Renal cortical epithelial cell (primary cell): ENCODE data around the gene DHODH. TPM values are rescaled to one million over a fixed set of nuclear protein-coding genes. Genes with fewer than 3 reads are reported as not detected.
"Not testable (repeated sequence)": the region's sequence is repeated elsewhere in the genome, so short reads cannot be mapped to it uniquely, and the experiment has no call there.

Experiments used
- DNase-seq: peaks from one replicate; pipeline ENCODE4 v3.0.0-alpha.2; 2011; ENCODE audit warnings: low read depth
- total RNA-seq: library from RNA; depleted of rRNA; stranded (reverse); fragments of >200 nt; gene quantifications from 2 replicates; pipeline ENCODE4 v1.2.3, GENCODE V29; 2014

DHODH gene
- total RNA-seq = 4.0 and 4.2 TPM in 2 replicates

DNA sequence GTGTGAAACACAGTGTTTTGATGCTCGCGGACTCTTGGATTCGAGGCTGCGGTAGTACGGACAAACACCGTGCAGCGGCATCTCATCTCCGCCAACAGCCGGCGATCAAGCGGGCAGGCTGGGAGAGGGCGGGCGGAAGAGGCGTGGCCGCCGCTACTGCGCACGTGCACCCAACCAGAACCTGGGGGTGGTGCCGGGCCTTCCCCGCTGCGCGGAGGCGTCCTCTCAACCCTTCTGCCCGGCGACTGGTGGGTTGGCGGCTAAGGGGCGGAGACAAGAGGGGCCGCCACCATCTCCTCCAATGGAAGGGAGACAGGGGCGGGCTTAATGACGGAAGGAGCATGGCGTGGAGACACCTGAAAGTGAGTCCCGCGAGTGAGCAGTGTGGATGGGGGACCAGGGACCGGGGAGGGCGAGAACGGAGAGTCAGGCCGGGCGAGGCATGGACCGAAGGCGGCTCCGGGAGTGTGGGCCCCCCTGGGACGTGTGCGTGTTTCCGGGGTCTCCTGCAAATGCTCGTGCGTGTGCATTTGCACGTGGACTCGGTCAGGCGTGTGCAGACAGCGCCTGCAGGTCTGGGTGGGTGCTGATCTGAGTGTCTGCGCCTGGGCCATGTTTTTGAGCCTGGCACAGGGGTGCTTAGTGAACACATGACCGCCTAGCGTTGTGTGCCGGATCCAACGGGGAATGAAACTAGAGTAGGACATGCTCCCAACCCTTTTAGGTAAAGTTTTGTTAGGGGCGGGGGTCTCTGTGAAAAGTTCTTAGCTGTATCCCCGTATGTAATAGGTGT, at the start of gene DHODH:
DHODH (plus strand) TSS at position 321 of the 793 bp plus-strand sequence; CDS start at position 342, 21 bp downstream.
- peak; percentile 92 for DNase-seq

DNA sequence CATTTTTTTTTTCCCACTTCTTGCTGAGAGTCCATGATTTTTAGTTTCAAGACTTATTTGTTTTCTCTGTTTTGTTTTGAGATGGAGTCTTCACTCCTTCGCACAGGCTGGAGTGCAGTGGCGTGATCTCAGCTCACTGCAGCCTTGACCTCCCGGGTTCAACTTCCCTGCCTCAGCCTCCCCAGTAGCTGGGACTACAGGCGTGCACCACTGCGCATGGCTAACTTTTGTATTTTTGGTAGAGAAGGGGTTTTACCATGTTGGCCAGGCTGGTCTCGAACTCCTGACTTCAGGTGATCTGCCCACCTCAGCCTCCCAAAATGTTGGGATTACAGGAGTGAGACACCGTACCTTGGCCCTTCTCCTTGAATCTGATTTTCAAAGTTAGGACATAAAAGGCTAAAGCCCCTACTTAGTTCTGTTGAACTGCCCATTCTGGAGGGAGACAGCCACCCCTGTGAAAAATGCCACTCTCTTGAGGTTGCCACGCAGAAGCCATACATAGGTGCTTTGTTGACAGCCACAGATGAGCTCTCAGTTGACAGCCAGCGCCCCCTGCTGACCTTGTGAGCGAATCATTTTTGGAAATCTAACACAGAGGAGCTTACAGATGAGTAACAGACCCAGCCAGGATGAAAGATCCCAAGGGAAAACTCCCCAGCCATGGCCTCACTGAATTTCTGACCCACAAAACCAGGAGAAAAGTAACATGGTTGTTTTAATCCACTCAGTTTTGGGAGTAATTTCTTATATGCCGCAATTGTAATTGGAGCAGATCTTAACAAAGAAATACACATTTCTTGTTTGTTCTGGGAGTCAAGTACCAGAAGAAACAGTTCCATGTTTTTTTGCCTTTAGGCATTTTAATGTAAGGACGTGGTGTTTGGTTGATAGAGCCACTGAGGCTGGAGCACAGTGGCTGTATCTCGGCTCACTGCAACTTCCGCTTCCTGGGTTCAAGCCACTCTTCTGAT, 47.2 kb upstream of the DHODH start:
- DNase-seq = peak; percentile 77

DNA sequence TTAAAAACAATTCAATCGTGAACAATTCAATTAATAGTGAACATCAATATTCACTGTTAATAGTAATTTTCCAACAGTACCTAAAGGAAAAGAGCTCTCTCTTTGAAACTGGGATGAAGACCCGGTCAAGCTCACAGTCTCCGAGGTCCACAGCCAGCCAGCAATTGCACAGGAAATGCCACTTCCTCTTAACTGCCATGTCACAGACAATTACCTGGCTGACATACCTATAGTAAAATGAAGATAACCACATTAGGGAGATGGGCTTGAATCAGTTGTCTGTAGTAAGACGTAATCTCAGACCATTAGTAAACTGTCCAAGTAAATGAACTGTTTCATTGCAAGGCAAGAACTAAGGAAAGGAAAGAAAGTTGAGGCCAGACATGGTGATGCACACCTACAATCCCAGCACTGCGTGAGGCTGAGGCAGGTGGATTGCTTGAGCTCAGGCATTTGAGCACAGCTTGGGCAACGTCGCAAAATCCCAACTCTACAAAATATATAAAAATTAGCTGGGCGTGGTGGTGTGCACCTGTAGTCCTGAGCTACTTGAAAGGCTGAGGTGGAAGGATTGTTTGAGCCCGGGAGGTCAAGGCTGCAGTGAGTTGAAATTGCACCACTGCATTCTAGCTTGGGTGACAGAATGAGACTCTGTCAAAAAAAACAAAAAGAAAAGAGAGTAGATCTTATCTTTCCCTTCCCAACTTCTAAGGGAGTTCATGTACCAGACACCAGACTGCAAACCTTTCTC, 45.2 kb upstream of the DHODH start:
- DNase-seq = no peak

DNA sequence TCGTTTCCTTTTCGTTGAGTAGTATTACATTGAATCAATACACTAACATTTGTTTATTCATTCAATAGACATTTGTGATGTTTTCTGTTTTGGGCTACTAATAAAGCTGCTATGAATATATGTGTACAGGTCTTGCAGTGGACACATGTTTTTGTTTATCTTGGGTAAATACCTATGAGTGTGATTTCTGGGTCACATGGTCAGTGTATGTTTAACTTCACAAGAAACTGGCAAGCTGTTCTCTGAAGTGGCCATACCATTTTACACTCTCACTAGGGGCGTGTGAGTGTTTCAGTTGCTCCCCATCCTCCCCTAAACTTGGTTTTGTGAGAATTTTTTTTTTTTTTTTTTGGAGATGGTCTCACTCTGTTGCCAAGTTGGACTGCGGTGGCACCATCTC, 43.3 kb upstream of the DHODH start:
- no peak for DNase-seq

DNA sequence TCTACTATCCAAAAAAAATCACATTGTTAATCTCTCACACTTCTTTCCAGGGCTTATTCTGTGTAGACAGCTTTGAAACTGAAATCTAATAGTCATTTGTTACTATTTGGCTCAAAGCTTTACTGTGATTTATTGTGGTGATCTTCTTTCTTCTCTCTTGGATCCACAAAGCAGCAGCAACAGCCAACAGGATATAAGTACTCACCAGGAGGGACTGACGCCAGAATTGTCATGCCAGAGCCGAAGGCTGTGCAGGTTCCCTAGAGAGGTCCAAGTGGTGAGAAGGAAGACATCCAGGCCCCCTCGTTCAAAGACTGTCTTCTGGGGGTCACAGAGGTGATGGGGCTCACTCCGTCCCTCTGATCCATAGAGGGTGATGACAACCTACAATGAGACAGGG, 41.6 kb upstream of the DHODH start:
- DNase-seq = no peak

DNA sequence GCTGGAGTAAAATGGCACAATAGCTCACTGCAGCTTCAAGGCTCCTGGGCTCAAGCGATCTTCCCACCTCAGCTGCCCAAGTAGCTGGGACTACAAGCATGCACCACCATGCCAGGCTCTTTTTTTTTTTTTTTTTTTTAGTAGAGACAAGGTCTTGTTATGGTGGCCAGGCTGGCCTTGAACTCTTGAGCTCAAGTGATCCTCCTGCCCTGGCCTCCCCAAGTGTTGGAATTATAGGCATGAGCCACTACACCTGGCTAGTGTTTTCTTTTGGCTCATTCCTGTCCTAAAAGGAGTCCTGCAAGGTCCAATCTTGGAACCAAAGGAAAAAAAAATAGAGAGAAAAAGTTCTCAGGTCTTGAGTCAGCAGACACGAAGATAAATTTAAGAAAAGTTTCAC, 39.2 kb upstream of the DHODH start:
- no peak for DNase-seq

DNA sequence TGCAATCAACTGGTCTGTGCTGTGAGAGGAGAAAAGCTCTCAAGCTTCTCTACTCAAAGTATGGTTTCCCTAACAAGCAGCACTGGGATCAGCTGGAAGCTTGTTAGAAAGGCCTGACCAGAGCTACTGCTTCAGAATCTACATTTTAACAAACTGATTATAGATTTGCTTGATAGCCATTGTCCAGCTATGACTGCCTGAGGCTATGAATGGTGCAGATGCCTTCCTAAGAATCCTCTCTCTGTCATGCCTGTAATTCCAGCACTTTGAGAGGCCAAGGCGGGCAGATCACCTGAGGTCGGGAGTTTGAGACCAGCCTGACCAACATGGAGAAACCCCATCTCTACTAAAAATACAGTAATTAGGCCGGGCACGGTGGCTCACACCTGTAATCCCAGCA, 37.0 kb upstream of the DHODH start:
- no peak for DNase-seq

DNA sequence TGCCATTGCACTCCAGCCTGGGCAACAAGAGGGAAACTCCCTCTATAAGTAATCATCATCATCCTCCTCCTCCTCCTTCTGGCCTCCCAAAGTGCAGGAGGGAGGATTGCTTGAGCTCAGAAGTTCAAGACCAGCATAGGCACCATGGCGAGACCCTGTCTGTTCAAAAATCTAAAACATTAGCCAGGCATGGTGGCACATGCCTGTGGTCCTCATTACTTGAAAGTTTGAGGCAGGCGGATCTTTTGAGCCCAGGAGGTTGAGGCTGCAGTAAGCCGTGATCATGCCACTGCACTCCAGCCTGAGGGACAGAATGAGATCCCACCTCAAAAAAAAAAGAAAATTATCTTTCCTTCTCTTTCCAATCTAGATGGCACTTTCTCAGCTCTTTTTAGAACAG, 36.2 kb upstream of the DHODH start:
- DNase-seq = no peak

DNA sequence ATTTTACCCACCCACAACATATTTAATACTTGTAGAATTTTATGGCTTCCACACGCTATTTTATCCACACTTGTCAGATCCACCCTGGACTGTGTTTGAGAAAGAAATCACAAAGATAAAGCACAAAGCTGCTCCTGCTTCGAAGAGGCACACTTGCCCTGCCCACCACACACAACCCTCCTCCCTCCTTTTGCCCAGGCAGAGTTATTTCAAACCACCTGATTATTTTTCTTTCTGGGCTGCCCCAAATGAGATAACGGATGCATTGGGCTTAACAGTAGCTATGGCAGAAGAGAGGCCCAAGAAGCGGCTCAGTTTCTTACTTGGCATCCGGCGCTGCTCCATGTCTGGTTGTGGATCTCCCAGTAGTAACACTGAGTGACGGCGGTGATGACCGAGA, 35.5 kb upstream of the DHODH start:
- DNase-seq = no peak

DNA sequence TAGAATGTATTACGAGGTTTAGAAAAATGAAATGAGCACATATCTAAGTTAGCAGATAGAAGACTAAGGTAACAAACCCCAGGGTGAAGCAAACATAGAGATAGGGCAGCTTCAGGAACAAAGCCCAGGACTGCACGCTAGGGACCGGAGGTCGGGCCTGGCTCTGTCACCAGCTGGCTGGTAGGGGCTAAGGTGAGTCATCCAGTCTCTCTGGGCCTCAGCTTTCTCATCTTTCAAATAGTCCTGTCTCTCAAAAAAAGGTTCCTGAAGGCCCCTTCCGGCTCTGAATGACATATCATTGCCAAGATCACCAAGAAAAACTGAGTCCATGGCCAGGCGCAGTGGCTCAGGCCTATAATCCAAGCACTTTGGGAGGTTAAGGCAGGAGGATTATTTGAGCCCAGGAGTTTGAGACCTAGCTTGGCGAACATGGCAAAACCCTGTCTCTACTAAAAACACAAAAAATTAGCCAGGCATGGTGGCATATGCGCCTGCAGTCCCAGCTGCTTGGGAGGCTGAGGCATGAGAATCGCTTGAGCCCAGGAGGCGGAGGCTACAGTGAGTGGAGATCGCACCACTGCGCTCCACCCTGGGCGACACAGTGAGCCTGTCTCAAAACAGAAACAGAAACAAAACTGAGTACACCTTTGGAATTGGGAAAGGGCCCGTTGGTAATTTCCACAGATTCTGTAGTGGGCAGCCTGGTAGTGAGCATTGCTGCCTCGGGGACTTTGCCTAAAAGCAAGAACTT, 34.3 kb upstream of the DHODH start:
- DNase-seq = no peak

DNA sequence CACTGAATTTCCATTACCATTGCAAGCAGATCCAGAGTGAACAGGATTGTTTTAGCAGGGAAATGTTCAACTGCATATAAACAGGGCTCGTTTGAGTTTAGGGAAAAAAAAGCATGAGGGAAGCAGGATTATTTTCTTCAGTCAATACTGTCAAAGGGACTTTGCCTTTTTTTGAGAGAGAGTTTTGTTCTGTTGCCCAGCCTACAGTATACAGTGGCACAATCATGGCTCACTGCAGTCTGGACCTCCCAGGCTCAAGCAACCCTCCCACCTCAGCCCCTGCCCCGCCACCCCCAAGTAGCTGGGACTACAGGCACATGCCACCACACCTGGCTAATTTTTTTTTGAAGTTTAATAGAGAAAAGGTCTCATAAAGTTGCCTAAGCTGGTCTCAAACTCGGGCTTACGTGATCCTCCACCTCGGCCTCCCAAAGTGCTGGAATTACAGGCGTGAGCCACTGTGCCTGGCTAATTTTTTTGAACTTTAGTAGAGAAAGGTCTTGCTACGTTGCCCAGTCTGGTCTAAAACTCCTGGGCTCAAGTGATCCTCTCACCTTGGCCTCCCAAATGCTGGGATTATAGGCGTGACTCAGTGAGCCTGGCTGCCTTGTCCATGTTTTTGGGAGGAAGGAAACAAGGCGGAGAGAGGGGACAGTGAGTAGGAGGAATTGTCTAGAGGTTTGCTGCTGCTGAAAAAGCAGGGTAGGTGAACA, 23.1 kb upstream of the DHODH start:
- no peak for DNase-seq

DNA sequence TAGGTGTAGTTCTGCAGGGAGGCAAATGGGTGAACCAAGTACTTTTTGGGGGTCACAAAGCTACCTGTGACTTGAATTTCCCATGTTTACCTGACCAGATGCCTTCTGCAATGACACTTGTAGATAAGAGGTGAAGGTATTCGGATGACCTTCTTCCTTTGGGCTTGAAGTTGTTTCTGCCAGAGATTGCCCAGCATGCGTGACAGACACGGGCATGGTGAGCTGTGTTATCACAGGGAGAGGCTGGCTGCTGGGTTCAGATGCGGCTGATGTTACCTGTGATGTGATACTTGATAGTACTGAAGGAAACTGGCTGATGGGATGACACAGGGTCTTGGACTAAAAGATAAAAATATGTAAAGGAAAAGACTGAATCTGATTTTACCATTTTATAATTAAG, 22.4 kb upstream of the DHODH start:
- DNase-seq = no peak

DNA sequence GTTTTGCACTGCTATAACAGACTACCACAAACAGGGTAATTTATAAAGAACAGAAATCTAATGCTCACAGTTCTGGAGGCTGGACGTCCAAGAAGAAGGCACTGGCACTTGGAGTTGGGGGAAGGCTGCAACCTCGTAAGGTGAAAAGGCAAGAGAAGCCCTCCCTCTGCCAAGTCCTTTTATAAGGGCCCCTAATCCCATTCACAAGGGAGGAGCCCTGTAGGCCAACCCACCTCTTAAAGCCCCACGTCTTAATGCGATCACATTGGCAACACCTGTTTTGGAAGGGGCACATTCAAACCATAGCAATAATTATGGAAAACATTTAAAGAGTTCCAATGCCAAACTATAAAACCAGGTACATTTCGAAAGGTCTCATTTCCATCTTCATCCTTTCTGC, 13.5 kb upstream of the DHODH start:
- no peak for DNase-seq

DNA sequence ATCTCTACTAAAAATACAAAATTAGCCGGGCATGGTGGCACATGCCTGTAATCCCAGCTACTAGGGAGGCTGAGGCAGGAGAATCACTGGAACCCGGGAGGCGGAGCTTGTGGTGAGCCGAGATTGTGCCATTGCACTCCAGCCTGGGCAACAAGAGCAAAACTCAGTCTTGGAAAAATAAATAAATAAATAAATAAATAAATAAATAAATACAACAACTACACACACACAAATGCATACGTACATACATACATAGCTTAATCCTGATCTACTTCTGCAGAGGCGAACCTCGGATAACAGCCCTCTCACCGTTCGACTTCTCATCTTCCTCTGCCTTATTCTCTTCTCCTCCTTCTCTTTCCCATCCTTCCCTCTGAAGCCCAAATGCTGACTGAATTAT, 11.0 kb upstream of the DHODH start:
- not testable (repeated sequence) for DNase-seq

DNA sequence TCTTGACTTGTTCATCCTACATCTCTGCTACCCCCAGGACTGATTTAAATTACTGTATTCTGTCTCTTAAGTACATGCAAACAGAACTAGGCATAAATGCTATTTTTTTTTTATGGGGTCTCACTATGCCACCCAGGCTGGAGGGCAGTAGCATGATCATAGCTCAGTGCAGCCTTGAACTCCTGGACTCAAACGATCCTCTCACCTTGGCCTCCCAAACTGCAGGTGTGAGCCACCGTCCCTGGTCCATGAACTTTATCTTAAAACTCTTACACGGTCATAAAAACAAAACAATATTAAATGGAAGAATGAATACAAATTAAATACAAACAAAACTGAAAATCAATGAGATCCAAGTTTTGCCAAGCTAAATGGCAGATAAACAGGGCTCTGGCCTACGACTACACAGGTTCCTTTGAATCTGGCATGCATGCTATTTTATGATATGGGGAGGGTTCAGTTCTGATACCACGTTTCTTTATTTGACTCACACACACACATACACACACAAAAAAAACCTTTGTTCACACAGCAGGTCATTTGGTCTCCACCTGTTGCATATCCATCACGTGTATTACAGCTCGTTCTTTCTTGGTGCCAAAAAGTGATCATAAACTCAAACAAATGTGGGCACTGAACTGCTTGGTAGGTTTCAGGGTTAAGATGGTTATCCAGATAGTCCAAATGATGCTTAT, 7.2 kb upstream of the DHODH start:
- DNase-seq = no peak

DNA sequence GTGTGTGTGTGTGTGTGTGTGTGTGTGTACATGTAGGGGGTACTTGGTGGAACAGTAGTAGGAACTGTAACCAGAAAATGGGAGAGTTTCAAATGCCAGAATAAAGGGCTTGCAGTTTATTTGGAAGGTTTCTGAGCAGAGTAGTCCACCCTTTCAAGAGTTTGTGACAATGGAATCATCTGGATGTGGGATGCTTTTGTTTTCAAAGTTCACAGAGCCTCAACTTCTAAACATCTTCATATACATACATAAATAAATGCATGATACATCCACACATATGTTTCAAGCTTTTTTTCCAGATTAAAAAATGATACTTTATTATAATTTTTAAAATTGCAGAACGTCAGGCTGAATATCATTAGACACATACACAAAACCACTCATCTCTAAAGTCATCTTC, 5.9 kb upstream of the DHODH start:
- no peak for DNase-seq

DNA sequence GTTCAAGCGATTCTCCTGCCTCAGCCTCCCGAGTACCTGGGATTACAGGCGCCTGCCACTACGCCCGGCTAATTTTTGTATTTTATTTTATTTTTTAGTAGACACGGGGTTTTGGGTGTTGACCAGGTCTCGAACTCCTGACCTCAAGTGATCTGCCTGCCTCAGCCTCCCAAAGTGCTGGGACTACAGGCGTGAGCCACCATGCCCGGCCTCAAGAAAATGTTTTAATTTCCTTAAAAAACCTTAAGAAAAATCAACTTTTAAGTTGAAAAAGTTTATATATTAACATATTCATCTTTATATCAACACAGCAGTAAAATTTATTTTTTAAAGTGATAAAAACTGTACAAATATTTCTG, 500 bp upstream of the DHODH start:
- not testable (repeated sequence) for DNase-seq

DNA sequence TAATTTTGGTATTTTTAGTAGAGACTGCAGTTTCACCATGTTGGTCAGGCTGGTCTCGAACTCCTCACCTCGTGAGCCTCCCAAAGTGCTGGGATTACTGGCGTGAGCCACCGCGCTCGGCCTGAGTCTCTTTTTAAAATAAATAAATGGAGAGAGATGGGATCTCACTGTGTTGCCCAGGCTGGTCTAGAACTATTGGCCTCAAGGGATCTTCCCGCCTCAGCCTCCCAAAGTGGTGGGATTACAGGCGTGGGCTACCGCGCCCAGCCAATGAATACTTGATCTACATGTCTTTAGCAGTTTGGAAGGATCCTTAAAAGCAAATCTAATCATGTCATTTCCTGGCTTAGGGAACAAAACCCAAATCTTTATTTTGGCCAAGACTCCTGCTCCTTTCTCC, 1.2 kb downstream of the DHODH start:
- no peak for DNase-seq

DNA sequence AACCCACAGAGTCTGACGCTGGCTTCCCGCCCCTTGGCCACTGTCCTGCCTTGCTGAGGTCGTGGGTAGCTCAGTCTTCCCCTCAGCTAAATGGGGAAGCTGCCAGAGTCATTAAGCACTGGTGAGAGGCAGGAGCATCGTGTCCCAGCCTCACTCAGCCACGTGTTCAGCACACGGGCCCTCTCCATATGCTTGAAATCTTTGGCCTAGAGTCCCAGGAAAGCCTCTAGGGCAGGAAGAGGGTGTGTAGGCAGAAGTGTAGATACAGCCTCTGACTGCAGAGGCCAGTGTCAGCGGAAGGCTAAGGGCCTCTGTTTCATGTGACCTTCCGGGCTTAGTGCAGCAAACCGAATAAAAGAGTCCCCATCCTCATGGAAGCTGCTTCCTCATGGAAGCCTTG, 4.1 kb downstream of the DHODH start:
- no peak for DNase-seq

DNA sequence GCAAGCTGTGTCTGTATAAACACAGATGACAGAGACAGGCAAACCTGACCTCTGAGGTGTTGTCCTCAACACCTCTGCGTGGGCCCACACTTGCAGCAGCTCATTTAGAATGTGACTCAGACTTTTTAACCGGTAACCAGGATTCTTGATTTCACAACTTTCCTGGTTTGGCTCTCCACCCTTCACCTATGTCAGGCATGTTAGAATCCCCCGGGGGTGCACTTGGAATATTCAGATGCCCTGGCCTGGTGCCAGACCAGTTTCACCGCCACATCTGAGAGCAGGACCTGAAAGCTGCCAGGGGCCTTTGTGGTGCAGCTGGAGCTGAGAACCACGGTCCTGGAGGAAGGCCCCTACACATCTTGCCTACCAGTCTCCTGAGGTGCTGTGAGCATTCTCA, 4.8 kb downstream of the DHODH start:
- DNase-seq = peak; percentile 98
